H1 (cell line): Measurements from ENCODE around the gene PHF23. TPM values are rescaled to one million over a fixed set of nuclear protein-coding genes. Genes with fewer than 3 reads are reported as not detected.
A peak's percentile ranks its signal among the peaks of the same experiment; 100 is the strongest.

Experiments
- ASH2L ChIP-seq: fragments of 200-600, 300-600 bp; sonication (generic); IDR thresholded peaks from one replicate; pipeline ENCODE4 v1.7.1; 2017; ENCODE audit warnings: low read length
- ATF3 ChIP-seq: IDR thresholded peaks from 2 replicates; pipeline ENCODE4 v1.6.1; 2011; ENCODE audit warnings: low read depth, mild to moderate bottlenecking, low read length; ENCODE audit not compliant: insufficient read depth
- BACH1 ChIP-seq: IDR thresholded peaks from 2 replicates; pipeline ENCODE4 v1.6.1; 2012; ENCODE audit warnings: low read length, improper control_type of control experiment
- BRCA1 ChIP-seq: IDR thresholded peaks from 2 replicates; pipeline ENCODE4 v1.6.1; 2012; ENCODE audit warnings: low read depth, low read length, improper control_type of control experiment
- CBX8 ChIP-seq: fragments of 300-800, 300-1000 bp; sonication (generic); IDR thresholded peaks from 2 replicates; pipeline ENCODE4 v1.7.1; 2016; ENCODE audit warnings: low read depth, low read length, borderline replicate concordance
- CREB1 ChIP-seq: IDR thresholded peaks from 2 replicates; pipeline ENCODE4 v1.6.1; 2012; ENCODE audit warnings: inconsistent platforms
- CTBP2 ChIP-seq: IDR thresholded peaks from 2 replicates; pipeline ENCODE4 v1.7.0; 2011; ENCODE audit warnings: borderline replicate concordance, mild to moderate bottlenecking, moderate library complexity, mixed read lengths, low read length; ENCODE audit not compliant: insufficient read depth, insufficient read length
- E2F6 ChIP-seq: IDR thresholded peaks from 2 replicates; pipeline ENCODE4 v1.6.1; 2012; ENCODE audit warnings: inconsistent platforms
- GABPA ChIP-seq: IDR thresholded peaks from 2 replicates; pipeline ENCODE4 v1.6.1; 2011; ENCODE audit warnings: mild to moderate bottlenecking, low read length, moderate library complexity, borderline replicate concordance; ENCODE audit not compliant: insufficient read depth
- GTF2F1 ChIP-seq: IDR thresholded peaks from 2 replicates; pipeline ENCODE4 v1.6.1; 2012; ENCODE audit warnings: low read depth, low read length, improper control_type of control experiment, borderline replicate concordance
- KDM1A ChIP-seq: fragments of 200-600, 300-600 bp; sonication (generic); IDR thresholded peaks from 2 replicates; pipeline ENCODE4 v1.7.1; 2016; ENCODE audit warnings: mild to moderate bottlenecking, low read length, borderline replicate concordance
- RAD21 ChIP-seq, 2 experiments: IDR thresholded peaks in 1 of 2; conservative IDR thresholded peaks in 1 of 2; 2 replicates each; pipeline ENCODE4 v1.6.1; 2011; ENCODE audit warnings: low read depth in 2 of 2, low read length in 2 of 2, improper control_type of control experiment in 1 of 2, inconsistent platforms in 1 of 2, mild to moderate bottlenecking in 1 of 2, moderate library complexity in 1 of 2
- RBBP5 ChIP-seq: IDR thresholded peaks from 2 replicates; pipeline ENCODE4 v1.7.1; 2012; ENCODE audit warnings: low read depth, mild to moderate bottlenecking, inconsistent platforms, low read length, moderate library complexity, borderline replicate concordance
- RFX5 ChIP-seq: IDR thresholded peaks from 2 replicates; pipeline ENCODE4 v1.6.1; 2011; ENCODE audit warnings: low read depth, low read length, improper control_type of control experiment, borderline replicate concordance
- RXRA ChIP-seq: IDR thresholded peaks from 2 replicates; pipeline ENCODE4 v1.6.1; 2011; ENCODE audit warnings: low read depth, mild to moderate bottlenecking, low read length, moderate library complexity; ENCODE audit not compliant: insufficient read depth
- SP1 ChIP-seq: IDR thresholded peaks from 2 replicates; pipeline ENCODE4 v1.6.1; 2011; ENCODE audit warnings: low read depth, low read length
- SRF ChIP-seq: IDR thresholded peaks from 2 replicates; pipeline ENCODE4 v1.6.1; 2011; ENCODE audit warnings: mild to moderate bottlenecking, low read depth, low read length, moderate library complexity
- TAF1 ChIP-seq: IDR thresholded peaks from 2 replicates; pipeline ENCODE4 v1.6.1; 2011; ENCODE audit warnings: mild to moderate bottlenecking, low read depth, low read length
- TBP ChIP-seq: IDR thresholded peaks from 2 replicates; pipeline ENCODE4 v1.6.1; 2011; ENCODE audit warnings: low read depth, low read length, improper control_type of control experiment
- TCF12 ChIP-seq: IDR thresholded peaks from 2 replicates; pipeline ENCODE4 v1.6.1; 2011; ENCODE audit warnings: low read depth, mild to moderate bottlenecking, low read length
- ZNF274 ChIP-seq: IDR thresholded peaks from 2 replicates; pipeline ENCODE4 v1.7.0; 2012; ENCODE audit warnings: low read length, borderline replicate concordance; ENCODE audit errors: extremely low read depth
- polyA plus RNA-seq, 7 experiments: library from polyadenylated mRNA; depleted of rRNA in 3 of 7; stranded (reverse) in 5 of 7; unstranded in 2 of 7; fragments of >200 nt in 5 of 7; fragments of 200-250 nt in 2 of 7; gene quantifications; 1 replicate in 5 of 7; 2 replicates in 1 of 7; 4 replicates in 1 of 7; pipeline versions ENCODE4 v1.2.1 to v1.2.3, GENCODE V29; 2011 to 2013; ENCODE audit warnings: missing spikeins in 2 of 7, mixed read lengths in 2 of 7
- total RNA-seq: library from RNA; stranded (reverse); fragmentation: NEBNext Ultra II Directional; extraction: Animal tissue kit (Norgen Biotek cat#: 25700); gene quantifications from 2 replicates; pipeline ENCODE4 v1.2.1, GENCODE V29; 2021

PHF23 gene
- total and polyA plus RNA-seq, 2 of the 8 experiments (the other 6 are each of a cell fraction or from before 2014, with no cell fraction given), result 47.5 to 62.8 TPM

GRCh38 chr17:7234083-7234951, 4.9 kb downstream of the PHF23 start, which contains the start of gene DVL2 (continued):
- no peak for TF ChIP-seq GABPA
- TF ChIP-seq E2F6, result peak; percentile 78
- peak; percentile 85 for TF ChIP-seq ASH2L
- TF ChIP-seq TCF12, result no peak
- TF ChIP-seq BRCA1, result no peak
- no peak; a peak in 1 of 4 replicates for TF ChIP-seq RAD21 (IDR thresholded peaks at IDR 0.05 in 1 of 2, conservative IDR thresholded peaks at IDR 0.05 in 1 of 2; ENCODE audit: low read depth in 2 of 2, low read length in 2 of 2)
- TF ChIP-seq SP1, result no peak; the same call in 1 of the 2 replicates
- peak; percentile 67 for TF ChIP-seq CREB1
- no peak for TF ChIP-seq KDM1A
- TF ChIP-seq GTF2F1, result peak; percentile 92
- TF ChIP-seq RFX5, result no peak
- no peak for TF ChIP-seq CTBP2
- peak; percentile 99 for TF ChIP-seq ATF3
- no peak for TF ChIP-seq SRF
- TF ChIP-seq TBP, result peak; percentile 47; the same call in 1 of the 2 replicates
- TF ChIP-seq ZNF274, result no peak
- TF ChIP-seq RXRA, result no peak
- peak; percentile 69; the same call in 1 of the 2 replicates for TF ChIP-seq RBBP5
- TF ChIP-seq CBX8, result no peak
- TF ChIP-seq BACH1, result no peak
- TF ChIP-seq TAF1, result peak; percentile 52; the same call in 1 of the 2 replicates
